GM12892 (cell line): ENCODE results near the gene TMEM81.

Experiments
- POLR2A ChIP-seq: IDR thresholded peaks from 2 replicates; pipeline ENCODE4 v1.6.1; 2011; ENCODE audit warnings: low read depth, low read length, control low read depth
- POLR2AphosphoS5 ChIP-seq: IDR thresholded peaks from 2 replicates; pipeline ENCODE4 v1.6.1; 2011; ENCODE audit warnings: low read depth, low read length, control low read depth

DNA sequence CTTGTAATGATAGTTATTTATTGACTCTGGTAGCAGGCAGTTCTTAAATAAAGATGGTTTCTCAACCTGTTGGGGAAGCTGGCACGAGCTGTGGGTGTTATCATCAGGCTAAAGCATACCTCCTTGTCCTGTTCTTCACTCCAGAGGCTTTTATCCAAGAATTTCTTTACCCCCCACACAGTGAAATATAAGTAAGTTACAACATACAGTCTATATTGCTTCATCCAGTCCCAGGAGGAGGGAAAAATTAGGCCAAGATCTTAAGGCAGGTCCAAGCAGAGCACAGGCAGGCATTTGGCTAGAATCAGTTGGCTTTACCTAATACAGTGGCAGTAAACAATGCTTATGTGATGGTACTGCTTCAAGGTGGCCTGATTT is 6.3 kb downstream of the TMEM81 start:
- no peak for TF ChIP-seq POLR2A
- TF ChIP-seq POLR2AphosphoS5: no peak
